Activated CD4-positive, CD25-positive, alpha-beta regulatory T cell (primary cell): ENCODE measurements around the gene ASAP2.

Experiments
- DNase-seq, 4 experiments: peaks; one replicate each; lab custom pipeline; 2025; lab: John Stamatoyannopoulos, UW

The ASAP2 gene

DNA sequence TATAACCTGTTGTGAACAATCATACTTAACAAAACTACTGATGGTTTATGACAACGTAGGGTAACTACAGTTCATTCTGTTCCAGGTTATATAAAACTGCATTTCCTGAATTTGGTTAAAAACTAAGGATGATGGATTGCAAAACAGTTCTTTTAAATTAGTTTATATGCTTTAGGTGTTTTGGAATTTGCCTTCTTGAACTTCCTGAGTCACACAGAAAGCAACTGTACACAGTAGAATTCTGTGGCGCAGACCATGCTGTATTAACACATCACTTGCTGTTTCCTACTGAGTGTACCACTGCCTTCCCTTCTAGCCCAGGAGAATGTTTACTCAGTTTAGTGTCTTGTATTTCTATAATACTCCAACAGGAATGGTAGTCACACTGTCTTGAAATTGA lies 197.3 kb downstream of the ASAP2 start:
- no peak for DNase-seq

DNA sequence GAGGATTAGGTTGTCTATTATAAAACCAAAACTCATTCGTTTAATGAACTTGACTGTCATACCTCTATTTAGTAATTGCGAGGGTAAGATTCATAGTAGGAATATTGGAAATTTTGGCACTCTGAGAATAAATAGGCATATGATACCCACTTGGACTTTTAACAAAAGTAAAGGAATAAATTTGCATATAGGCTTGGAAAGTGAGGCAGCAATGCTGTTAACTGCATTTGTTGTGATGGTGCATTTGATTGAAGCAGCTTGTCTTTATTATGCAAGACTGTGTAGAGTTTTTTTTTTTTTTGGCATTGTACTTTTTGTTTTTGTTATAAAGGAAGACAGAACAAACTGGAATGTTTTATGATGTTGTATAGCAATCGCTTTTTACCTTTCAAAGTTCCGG lies 197.8 kb downstream of the ASAP2 start:
- DNase-seq = no peak

DNA sequence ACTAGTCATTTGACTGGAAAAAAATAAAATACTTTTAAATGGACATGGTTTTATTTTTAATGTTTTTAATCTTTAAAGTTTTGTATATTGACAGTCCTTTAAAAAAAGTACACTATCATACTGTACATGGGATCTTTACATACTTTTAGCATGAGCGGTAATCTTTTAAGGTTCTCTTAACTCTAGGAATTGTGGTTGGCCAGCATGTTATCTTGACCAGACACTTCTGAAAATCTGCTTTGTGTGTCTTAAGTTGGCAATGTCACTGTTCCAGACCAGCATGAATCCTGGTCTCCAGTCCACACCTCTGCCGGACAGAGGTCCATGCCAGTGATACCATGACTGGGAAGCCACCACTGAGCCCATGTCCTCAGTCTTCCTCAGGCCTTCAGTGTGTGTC lies 199.0 kb downstream of the ASAP2 start:
- DNase-seq = no peak

DNA sequence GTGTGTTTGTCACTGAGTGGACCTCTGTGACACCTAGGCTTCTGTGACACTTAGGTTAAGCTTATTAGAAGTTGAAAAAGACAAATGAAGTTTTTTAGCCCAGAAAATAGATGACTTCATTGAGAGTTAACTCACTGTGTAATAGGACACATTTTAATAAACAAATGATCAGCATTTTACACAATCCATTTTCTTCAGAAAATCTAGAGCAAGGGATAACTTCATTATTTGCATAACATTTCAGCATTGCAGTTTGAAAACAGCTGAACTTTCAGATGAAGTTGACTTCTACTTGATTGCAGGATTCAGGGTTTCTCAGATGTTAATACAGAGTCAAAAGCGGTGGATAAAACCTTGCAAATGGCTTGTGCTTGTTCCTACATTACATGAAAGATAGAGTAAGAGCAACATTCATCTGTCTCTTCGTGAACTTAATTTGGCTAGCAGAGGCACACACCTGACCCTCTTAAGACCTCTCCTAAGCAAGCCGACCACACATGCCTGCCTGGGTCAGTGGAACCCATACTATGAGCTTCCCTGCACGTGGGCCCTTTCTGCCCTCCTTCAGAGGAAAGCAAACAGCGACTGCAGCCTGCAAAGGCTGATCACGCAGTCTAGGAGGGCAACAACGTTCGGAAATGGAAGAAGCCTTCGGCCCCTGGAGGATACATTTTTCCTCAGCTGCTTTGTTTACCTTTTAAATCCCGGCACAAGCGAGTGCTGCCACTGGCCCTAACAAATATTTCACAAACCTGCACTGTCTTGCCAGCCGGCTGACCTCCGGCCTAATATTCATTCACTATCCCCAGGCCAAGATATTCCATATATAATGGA lies 200.1 kb downstream of the ASAP2 start:
- no peak for DNase-seq

DNA sequence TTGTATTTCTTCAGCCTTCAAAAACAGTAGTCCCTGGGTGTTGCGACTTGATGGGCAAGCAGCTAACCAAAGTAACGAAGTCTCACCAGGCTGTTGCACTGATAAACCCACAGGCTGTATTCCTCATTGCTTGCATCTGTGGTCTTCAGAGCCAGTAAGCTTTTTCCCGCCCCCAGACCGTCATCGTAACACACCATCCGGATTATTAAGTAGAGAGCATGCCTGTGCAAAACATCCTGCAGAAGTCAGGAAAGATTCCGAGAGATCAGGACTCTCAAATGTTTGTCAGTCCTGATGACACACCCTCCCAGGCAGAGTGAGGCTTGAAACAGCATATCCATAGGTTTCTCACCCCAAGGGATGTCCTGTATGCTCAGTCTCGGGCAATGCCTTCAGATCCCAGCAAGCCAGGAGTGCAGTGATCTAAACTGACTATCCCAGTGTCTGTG lies 200.8 kb downstream of the ASAP2 start:
- no peak for DNase-seq

DNA sequence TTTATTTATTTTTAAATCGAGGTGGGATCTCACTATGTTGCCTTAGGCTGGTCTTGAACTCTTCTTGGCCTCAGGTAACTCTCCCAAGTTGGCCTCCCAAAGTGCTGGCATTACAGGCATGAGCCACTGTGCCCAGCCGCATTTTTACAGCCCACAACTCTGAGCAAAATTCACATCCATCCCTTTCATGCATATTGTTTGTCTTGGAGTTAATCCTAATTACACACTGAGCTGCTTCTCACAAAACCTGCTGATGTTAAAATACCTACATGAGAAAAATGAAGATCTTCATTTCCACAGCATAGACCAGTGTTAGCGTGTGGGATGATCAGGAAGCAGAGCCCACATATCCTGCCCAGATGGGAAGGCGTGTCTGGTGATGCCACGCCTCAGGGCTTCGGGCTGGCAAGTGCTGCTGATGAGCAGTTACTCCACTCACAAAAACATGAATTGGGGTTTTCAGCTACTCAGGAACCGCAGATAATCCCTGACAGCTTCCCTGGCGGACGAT lies 202.1 kb downstream of the ASAP2 start:
- DNase-seq = no peak

DNA sequence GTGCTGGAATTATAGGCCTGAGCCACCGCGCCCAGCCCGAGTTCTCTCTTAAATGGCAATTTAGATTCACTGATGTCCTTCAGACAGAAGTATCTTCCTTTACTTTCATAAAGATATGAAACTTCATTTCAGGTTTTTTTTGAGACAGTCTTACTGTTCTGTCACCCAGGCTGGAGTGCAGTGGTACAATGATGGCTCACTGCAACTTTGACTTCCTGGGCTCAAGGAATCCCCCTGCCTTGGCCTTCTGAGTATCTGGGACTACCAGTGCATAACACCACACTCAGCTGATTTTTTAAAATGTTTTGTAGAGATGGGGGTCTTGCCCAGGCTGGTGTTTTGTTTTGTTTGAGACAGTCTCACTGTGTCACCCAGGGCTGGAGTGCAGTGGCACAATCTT lies 203.5 kb downstream of the ASAP2 start:
- no peak for DNase-seq

DNA sequence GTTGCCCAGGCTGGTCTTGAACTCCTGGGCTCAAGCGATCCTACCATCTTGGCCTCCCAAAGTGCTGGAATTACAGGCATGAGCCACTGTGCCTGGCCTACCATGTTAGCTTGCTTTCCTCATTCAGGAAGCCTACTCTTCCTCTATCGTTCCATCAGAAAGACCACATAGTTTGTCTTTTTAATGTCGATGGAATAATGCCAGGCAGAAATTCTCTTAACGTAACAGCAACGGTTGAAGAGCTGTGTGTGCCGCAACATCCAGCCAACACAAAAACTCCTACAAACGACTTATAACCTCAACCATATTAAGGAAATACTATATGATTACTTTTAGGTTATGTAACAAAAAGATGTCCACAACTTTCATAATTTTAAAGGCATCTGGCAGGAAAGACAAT lies 206.2 kb downstream of the ASAP2 start:
- DNase-seq = no peak

DNA sequence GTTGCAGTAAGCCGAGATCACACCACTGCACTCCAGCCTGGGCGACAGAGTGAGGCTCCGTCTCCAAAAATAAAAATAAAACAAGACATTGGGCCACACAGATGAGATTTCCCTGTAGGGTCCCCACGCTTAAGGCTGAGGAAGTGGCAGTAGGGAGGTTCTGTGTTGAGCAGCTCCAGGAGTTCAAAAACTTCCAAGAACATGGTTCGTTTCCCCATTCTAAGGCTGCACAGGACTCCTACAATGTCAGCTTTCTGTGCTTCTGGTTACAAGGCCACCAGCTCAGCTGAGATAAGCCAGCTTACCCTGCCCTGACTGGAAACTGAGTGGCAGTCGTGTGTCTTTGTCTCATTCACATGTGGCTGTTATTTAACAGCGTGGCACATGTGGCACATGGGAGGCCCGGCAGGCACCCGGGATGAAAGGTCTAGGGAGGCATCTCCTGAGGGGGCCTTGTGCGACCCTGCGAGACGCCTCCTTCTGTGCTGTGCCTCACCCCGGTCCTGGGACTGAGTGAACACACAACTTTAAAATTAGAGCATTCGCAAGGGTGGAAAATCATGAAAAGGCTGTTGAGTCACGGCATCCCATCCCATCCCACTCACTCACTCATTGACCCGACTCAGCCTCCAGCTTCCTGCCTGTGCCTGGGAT lies 209.0 kb downstream of the ASAP2 start:
- no peak for DNase-seq

DNA sequence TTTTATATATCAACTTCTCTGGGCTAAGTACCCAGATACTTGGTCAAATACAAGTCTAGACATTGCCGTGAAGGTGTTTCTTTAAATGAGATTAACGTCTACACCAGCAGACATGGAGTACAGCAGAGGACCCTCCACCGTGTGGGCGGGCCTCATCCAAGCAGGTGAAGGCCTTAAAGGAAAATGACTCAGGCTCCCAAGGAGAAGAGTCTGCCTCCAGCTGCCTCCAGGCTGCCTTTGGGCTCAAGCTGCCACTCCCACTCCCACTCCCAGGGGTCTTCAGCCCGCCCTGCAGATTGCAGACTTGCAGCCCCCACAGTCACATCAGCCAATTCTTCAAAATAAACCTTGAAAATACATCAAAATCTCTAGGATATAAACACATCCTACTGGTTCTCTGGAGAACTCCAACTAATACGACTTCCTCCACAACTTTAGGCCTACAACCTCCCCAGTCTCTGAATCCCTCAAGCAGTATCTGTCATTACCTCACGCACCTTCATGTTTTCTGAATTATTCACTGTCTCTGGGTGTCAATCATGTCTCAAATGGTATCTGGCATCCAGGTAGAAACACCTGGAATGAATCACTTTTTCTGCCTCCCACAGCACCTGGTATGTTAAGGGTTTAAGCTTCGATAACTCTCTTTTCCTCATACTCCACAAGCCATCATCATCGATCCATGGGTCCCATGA lies 209.8 kb downstream of the ASAP2 start:
- DNase-seq = no peak

DNA sequence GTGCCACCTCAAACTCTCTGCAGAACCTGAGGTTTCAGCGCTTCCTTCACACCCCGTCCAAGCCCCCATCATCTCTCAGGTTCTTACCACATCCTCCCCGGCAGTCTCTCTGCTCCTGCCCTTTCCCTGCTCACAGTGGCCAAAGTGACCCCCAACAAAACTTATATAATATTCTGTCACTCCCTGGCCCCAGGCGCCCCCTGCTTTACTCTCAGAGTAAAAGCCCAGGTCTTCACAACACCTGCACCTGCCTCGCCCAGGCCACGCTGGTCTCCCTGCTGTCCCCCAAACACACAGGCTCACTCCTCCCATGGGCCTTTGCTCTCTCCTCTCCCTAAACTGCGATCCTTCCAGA lies 210.3 kb downstream of the ASAP2 start:
- DNase-seq = no peak

DNA sequence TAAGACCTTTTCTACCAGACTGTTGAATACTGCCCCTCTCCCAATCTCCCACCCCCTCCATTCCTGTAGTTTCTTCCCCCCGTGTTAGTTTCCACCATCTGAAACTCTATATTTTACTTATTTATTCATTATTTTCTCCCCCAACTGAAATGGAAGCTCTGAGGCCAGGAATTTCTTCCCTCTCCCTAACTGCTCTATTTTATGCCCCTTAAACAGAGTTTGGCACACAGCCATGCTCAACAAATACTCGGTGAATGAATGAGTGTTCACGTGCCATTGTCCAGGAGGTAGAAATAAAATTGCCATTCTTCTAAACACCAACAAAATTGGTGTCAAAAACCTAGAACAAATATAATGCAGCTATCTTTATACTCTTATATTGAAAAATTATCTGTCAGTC lies 211.1 kb downstream of the ASAP2 start:
- DNase-seq = no peak

DNA sequence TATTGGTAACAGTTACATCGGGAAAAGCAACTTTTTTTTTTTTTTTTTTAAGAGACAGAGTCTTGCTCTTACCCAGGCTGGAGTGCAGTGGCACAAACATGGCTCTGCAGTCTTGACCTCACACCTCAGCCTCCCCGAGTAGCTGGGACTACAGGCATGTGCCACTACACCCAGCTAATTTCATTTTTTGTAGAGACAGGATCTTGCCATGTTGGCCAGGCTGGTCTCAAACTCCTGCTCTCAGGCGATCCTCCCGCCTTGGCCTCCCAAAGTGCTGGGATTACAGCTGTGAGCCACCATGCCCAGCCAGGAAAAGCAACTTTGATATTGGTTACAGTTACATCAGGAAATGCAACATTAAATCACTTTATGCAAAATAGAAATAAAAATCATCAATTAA lies 212.1 kb downstream of the ASAP2 start:
- no peak for DNase-seq

DNA sequence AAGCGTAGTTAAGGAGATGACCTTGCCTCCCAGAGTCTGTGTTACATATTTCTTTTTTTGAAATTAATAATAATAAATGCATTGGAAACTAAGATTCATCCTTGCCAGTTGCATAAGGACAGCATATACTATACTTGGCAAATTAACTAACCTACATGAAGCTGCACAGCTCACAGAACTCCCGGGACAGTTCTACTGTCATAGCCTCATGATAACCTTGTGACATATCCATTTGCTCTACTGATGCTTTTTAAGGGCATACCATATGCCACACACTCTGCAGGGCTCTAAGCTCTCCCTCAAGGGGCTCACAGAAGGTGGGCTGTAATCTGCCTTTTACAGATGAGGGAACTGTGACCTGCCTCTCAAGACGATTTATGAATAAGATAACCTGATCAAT lies 212.9 kb downstream of the ASAP2 start:
- DNase-seq = no peak

DNA sequence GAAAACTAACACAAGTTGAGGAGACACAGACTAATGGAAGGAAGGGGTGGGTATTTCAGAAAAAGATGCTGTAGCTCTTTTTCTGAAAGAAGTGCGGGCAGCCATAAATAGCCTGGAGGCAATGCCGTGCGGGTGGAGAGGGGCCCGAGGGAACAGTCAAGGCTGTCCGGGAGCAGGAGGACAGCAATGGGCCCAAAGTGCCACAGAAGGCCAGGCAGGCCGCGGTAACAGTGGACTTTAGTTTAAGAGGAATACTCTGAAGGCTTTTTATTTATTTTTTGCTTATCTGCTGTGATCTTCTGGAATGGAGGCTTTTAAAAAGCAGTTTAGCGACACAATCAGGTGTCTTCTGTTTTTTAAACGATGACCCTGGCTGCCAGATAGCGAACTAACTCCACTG lies 213.9 kb downstream of the ASAP2 start:
- no peak for DNase-seq

DNA sequence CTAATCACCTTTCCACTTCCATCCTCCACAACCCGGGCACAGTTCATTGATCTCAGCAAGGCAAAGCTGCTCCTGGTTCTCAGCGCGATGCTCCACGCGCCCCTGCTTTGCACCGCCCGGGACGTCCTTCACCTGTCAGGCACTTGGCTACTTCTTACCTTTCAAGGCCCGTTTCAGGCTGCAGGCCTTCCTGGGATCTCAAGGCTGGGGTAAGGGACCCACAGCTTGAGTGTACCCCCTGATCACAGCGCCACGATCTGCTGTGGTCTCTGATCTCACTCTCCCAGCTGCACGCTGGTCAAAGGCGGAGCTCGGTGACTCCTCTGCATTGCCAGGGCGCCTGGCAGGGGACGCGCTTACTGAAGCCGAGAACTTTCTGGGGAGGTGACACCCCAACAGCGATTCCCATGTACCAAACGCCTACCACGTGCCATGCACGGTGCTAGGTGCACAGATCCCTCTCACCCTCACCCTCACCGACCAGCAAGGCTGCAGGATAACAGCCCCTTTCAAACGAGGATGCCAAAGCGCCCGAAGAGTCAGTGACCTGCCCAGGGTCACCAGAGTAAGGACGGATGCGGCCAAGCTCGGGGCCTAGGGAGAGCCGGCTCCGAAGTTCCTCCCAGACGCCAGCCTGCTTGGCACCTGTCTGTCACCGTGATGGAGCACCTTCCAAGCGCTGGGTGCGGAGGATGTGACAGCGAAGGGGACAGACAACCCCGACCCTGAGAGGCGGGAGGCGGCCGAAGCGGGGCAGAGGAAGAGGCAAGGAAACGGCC lies 215.9 kb downstream of the ASAP2 start:
- DNase-seq = peak in 1 of 4 experiments; percentile 19

DNA sequence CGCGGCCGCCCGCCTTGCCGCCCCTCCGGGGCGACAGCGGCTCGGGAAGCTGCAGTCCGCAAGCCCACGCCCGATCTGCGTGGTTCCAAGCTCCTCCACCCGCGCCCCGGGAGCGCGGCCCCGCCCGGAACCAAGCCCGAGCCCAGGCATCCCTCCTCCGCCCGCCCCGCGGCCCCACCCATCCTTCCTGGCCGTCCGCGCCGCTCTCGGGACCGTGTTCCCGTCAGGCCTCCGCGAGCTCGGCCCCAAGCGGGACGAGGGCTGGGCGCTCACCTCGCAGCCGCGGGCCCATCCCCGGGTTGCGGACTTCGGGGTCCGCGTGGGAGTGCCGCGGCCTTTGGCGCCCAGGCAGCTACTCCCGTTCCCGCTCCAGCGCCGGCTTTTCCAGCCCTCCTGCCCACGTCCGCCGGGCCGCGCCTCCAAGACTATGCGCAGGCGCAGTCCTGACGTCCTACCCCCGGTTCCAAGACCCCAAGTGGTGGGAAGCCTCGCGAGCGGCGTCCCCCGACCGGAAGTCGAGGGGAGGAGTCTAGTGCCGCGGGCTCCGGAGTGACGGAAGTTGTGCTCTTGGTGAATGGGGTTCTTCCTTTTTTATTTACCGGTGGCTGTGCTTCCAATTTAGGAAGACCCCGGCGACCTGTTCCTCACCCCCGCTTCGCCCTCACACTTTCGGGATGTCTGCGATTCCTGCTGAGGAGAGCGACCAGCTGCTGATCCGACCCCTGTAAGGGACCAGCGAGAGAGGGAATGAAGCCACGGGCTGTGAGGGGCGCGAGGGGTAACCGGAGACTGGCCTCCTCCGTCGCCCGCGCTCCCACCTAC lies 216.7 kb downstream of the ASAP2 start, which contains the start of the genes CPSF3 and ITGB1BP1:
CPSF3 (plus strand) TSS at position 555 of the 822 bp plus-strand sequence; CDS start at position 675, 120 bp downstream.
ITGB1BP1 (minus strand) TSS at position 429 of the 822 bp plus-strand sequence. CDS start 4,831 bp downstream, outside the sequence.
- peak; percentile 91 to 94 (median 92) for DNase-seq

DNA sequence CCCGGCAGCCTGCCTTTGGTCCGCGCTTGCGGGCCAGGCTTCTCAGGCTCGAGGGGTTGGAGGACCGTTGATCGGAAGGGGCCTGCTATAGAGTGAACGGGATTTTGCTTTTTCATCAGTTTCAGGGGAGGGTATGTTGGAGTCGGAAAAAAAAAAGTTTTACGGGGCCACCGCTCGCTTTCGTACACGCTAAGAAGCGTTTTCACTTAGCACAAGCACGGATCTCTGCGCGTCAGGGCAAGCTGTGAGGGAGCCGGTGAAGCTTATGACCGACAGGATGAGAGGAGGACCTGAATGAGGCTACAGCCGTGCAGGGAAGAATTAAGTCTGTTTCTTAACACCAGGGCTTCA lies 217.3 kb downstream of the ASAP2 start:
- no peak for DNase-seq

DNA sequence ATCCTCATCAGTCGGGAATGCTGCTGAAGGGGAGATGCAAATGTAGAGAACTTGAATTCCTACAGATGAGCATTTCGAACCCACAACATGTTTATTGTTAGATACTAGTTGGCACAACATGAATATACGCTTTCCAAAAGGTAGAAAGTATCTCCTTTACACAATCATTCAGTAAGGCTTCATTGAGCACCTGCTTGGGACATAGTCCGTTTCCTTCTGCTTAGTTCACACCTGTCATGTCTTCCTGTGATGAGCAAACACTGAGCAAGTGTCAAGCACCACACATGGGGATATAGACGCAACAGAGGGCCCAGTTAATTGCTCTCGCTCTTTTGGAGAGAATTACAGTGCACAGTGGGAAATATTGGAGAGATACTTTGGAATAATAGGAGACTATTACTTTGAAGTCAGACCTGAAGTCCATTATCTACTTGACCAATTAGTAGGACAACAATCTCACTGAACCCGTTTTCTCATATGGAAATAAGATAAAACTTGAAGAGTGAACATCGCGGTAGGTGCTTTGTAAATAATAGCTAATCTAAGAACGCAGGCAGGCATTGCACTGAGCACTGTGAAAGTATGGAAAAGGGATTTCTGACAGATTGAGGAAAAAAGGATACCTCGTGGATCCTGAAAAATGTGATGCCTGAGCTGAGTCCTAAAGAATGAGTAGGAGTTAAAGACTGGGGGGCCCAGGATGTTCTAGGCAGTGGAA lies 218.0 kb downstream of the ASAP2 start:
- no peak for DNase-seq

DNA sequence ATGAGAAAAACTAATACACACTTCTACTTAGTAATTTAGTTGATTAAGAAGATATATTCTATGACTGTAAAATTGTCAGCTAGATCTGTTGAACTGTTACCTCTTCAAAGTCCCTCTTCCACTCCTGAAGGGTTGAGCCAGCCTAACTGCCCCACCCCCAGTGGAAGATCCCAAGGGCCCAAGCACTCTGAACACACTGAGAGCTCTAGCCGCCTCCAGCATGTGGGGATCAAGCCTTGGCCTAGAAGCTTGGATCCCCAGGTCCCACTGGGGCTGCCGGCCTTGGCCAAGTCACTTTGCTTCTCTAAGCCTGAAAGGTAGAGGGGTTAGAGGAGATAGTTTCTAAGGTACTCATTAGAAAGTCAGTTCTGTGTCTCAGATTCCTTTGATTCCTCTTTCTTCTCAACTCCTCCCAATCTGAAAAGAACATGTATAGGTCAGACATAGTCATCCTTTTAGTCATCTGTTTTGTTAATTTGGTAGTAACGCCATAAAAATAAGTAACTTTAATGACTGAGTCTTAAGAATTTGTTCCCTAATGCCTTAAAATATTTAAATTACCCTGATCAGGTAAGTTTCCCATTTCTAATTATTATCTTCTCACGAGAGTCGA lies 222.5 kb downstream of the ASAP2 start:
- DNase-seq = no peak
